ENCODE results near the gene ENTPD3.
A peak's percentile ranks its signal among the peaks of the same experiment; 100 is the strongest.

ENTPD3 gene

GRCh38 chr3:40427045-40427669 is 40.2 kb downstream of the ENTPD3 start:
- Mint-ChIP-seq H3K4me3 (no peak overlapping the region), H3K4me1 (peaks cover 8% of the 10 kb centered on the region), H3K9me3 (no peaks in the 10 kb centered on the region), H3K36me3 (no peaks in the 10 kb centered on the region), H3K27me3 (peaks cover 14% of the 10 kb centered on the region), H3K27ac (no peak overlapping the region)
- no peak for DNase-seq
- CTCF ChIA-PET: no interaction called here

GRCh38 chr3:40432793-40433192 is 45.8 kb downstream of the ENTPD3 start:
- H3K27ac Mint-ChIP-seq: no peak overlapping the region
- DNase-seq: no peak
- no peaks in the 10 kb centered on the region for H3K36me3 Mint-ChIP-seq
- H3K9me3 Mint-ChIP-seq: no peaks in the 10 kb centered on the region
- CTCF ChIA-PET: no interaction called here
- peaks cover 6% of the 10 kb centered on the region for H3K27me3 Mint-ChIP-seq
- H3K4me1 Mint-ChIP-seq: no peaks in the 10 kb centered on the region
- no peak overlapping the region for H3K4me3 Mint-ChIP-seq

DNA sequence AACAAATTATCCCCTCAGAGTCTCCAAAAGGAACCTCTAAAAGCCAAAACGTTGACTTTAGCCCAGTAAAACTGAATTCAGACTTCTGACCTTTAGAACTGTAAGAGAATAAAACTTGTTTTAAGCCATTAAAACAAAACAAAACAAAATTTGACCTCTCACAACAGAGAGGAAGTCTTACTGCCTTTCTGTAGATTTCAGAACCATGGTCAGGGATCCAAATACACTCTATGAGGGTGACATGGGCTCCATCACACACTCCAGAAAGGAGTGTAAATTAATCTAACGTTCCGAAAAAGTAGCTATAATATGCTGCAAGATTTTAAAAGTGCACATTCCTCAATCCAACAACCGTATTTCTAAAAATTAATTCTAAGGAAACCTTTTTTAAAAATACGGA is 50.9 kb downstream of the ENTPD3 start:
- Mint-ChIP-seq H3K4me3 (no peak overlapping the region), H3K27ac (no peak overlapping the region), H3K4me1 (no peaks in the 10 kb centered on the region), H3K9me3 (no peaks in the 10 kb centered on the region), H3K27me3 (no peaks in the 10 kb centered on the region), H3K36me3 (no peaks in the 10 kb centered on the region)
- DNase-seq: no peak
- CTCF ChIA-PET: no interaction called here

GRCh38 chr3:40445062-40445461 is 58.1 kb downstream of the ENTPD3 start:
- no peaks in the 10 kb centered on the region for H3K27me3 Mint-ChIP-seq

GRCh38 chr3:40445880-40446279 is 58.9 kb downstream of the ENTPD3 start:
- H3K27me3 Mint-ChIP-seq: no peaks in the 10 kb centered on the region
- H3K27ac Mint-ChIP-seq: no peak overlapping the region
- H3K9me3 Mint-ChIP-seq: no peaks in the 10 kb centered on the region
- DNase-seq: no peak
- no peak overlapping the region for H3K4me3 Mint-ChIP-seq
- no peaks in the 10 kb centered on the region for H3K4me1 Mint-ChIP-seq
- no peaks in the 10 kb centered on the region for H3K36me3 Mint-ChIP-seq
- CTCF ChIA-PET: no interaction called here

More at GRCh38 chr3:40445062-40445461, 58.1 kb downstream of the ENTPD3 start:
- H3K4me3 Mint-ChIP-seq: no peak overlapping the region
- no peak for DNase-seq
- no peaks in the 10 kb centered on the region for H3K4me1 Mint-ChIP-seq
- no peaks in the 10 kb centered on the region for H3K9me3 Mint-ChIP-seq
- no peaks in the 10 kb centered on the region for H3K36me3 Mint-ChIP-seq
- no peak overlapping the region for H3K27ac Mint-ChIP-seq
- CTCF ChIA-PET: no interaction called here

DNA sequence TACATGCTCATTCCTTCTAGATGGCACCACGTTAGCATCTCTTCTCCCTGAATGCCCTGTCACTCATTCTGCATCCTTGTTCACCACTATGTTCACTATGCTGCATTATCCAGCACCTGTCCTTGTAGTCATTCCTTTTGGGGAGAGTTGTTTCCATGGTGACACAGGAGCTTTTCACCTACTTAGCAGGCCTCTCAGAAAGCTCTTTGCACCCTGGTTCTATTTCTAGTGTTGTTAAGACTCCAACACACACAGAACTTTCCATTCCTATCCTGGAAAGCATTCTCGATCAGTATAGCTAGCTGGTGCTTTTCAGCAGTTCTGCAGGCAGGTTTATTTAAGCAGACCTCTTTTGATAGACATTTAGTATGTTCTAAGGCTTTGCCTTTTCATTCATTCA is 63.5 kb downstream of the ENTPD3 start:
- Mint-ChIP-seq H3K27me3 (peaks cover 4% of the 10 kb centered on the region), H3K4me1 (peaks cover 34% of the 10 kb centered on the region), H3K27ac (no peak overlapping the region), H3K36me3 (no peaks in the 10 kb centered on the region), H3K4me3 (no peak overlapping the region), H3K9me3 (no peaks in the 10 kb centered on the region)
- CTCF ChIA-PET: no interaction called here
- no peak for DNase-seq

DNA sequence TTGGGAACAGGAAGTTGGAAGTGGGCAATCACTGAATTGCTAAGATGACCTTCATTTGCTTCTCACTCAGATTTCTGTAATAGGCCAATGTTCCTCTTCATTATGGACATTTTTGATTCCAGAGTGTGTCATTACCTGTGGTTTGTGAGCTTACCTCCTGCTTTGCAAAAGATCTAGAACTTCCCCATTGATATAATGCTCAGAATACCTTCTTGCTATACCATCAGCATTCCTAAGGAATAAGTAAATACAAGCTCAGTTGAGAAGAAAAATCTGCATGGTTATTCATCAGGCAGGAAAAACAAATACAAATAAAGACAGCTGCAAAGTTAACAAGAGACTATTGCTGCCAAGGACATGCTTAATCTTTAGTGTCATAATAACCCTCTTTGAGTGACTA is 64.6 kb downstream of the ENTPD3 start:
- Mint-ChIP-seq H3K27ac (no peak overlapping the region), H3K4me1 (peaks cover 45% of the 10 kb centered on the region), H3K36me3 (no peaks in the 10 kb centered on the region), H3K9me3 (no peaks in the 10 kb centered on the region), H3K27me3 (peaks cover 4% of the 10 kb centered on the region), H3K4me3 (peak overlapping the region; percentile 87)
- CTCF ChIA-PET: no interaction called here
- no peak for DNase-seq

DNA sequence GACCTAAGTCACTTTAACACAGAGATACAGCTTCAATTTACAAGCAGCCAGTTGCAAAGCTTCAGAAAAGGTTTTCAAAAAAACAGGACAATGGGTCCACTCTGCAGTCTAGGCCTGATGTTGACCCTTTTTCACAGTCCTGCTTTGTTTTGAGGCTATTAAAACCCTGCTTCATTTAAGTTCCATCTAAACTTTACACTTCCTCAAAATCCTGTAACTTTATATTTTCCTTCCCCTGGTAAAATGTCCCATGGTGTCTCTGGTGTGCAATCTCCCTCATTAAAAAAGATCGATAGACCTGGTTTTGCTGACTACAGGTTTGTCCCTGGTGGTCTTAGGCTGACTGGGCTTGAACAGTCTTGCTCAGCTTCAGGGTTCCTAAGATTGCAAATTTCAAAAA is 65.1 kb downstream of the ENTPD3 start:
- Mint-ChIP-seq H3K27ac (peak overlapping the region; percentile 98), H3K27me3 (peaks cover 4% of the 10 kb centered on the region), H3K9me3 (no peaks in the 10 kb centered on the region), H3K4me1 (peaks cover 49% of the 10 kb centered on the region), H3K4me3 (peak overlapping the region; percentile 87), H3K36me3 (no peaks in the 10 kb centered on the region)
- DNase-seq: no peak
- CTCF ChIA-PET: interaction anchor here (0.9 kb wide), 1 partner anchor 125 kb away, joined by 4 read pairs; no protein-coding TSS in a partner anchor

- Mint-ChIP-seq H3K9me3 (no peaks in the 10 kb centered on the region), H3K4me1 (peaks cover 50% of the 10 kb centered on the region), H3K27ac (peak overlapping the region; percentile 98), H3K27me3 (peaks cover 4% of the 10 kb centered on the region), H3K36me3 (no peaks in the 10 kb centered on the region), H3K4me3 (peak overlapping the region; percentile 87)
- CTCF ChIA-PET: interaction anchor here (0.9 kb wide), 1 partner anchor 126 kb away, joined by 4 read pairs; no protein-coding TSS in a partner anchor
- DNase-seq: no peak
These were observed 65.5 kb downstream of the ENTPD3 start for GRCh38 chr3:40452562-40452875.

- Mint-ChIP-seq H3K4me1 (peaks cover 54% of the 10 kb centered on the region), H3K27ac (peak overlapping the region; percentile 98), H3K9me3 (no peaks in the 10 kb centered on the region), H3K4me3 (peak overlapping the region; percentile 87), H3K27me3 (peaks cover 4% of the 10 kb centered on the region), H3K36me3 (peaks cover 6% of the 10 kb centered on the region)
- peak; percentile 98 for DNase-seq
- CTCF ChIA-PET: interaction anchor here (0.6 to 1.3 kb wide), 3 partner anchors 12 to 126 kb away, joined by 3 to 4 read pairs (median 3); no protein-coding TSS in a partner anchor
These were observed 66.1 kb downstream of the ENTPD3 start for GRCh38 chr3:40452876-40453730.

DNA sequence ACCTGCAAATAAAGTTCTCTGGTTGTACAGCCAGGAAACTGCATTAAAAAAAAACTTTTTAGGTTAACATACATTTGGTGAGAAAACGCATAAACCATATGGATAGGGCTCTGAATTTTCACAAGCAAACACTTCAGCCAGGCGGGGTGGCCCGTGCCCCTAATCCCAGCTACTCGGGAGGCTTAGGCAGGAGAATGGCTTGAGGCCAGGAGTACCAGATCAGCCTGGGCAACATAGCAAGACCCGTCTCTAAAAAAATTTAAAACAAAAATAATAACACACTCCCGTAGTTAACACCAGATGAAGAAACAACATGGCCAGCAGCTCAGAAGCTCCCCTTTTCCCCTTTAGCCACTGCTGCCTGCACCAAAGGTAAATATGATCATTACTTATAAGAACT is 66.9 kb downstream of the ENTPD3 start:
- peaks cover 62% of the 10 kb centered on the region for H3K4me1 Mint-ChIP-seq
- no peak for DNase-seq
- peaks cover 14% of the 10 kb centered on the region for H3K36me3 Mint-ChIP-seq
- peaks cover 4% of the 10 kb centered on the region for H3K27me3 Mint-ChIP-seq
- CTCF ChIA-PET: interaction anchor here (0.6 to 1.3 kb wide), 2 partner anchors 11 to 24 kb away, joined by 3 read pairs; no protein-coding TSS in a partner anchor
- no peaks in the 10 kb centered on the region for H3K9me3 Mint-ChIP-seq
- peak overlapping the region; percentile 87 for H3K4me3 Mint-ChIP-seq
- H3K27ac Mint-ChIP-seq: peak overlapping the region; percentile 98

DNA sequence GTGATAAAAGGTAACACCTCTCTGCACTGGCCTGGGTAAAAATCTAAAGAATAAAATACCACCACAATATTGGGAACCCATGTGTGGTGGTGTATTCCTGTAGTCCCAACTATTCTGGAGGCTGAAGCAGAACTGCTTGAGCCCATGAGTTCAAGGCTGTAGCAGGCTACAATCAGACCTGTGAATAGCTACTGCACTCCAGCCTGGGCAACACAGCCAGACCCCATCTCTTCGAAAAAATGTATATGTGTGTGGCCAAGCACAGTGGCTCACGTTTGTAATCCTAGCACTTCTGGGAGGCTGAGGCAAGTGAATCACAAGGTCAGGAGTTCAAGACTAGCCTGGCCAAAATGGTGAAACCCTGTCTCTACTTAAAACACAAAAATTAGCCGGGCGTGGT is 68.3 kb downstream of the ENTPD3 start:
- CTCF ChIA-PET: no interaction called here
- peaks cover 21% of the 10 kb centered on the region for H3K36me3 Mint-ChIP-seq
- H3K27me3 Mint-ChIP-seq: peaks cover 4% of the 10 kb centered on the region
- H3K4me3 Mint-ChIP-seq: peak overlapping the region; percentile 81
- H3K4me1 Mint-ChIP-seq: peaks cover 71% of the 10 kb centered on the region
- no peaks in the 10 kb centered on the region for H3K9me3 Mint-ChIP-seq
- no peak for DNase-seq
- H3K27ac Mint-ChIP-seq: no peak overlapping the region

- Mint-ChIP-seq H3K27ac (peak overlapping the region; percentile 90), H3K4me3 (peak overlapping the region; percentile 81), H3K36me3 (peaks cover 27% of the 10 kb centered on the region), H3K9me3 (no peaks in the 10 kb centered on the region), H3K27me3 (peaks cover 4% of the 10 kb centered on the region), H3K4me1 (peaks cover 75% of the 10 kb centered on the region)
- DNase-seq: no peak
- CTCF ChIA-PET: no interaction called here
These were observed 69.4 kb downstream of the ENTPD3 start for GRCh38 chr3:40456279-40456939.

GRCh38 chr3:40456940-40457823 is 70.2 kb downstream of the ENTPD3 start, which contains the start of gene RPL14:
Gene RPL14, plus strand, starts transcription at chr3:40457339. Its CDS starts 133 bp downstream, at chr3:40457472.
- H3K36me3 Mint-ChIP-seq: peaks cover 33% of the 10 kb centered on the region
- H3K4me3 Mint-ChIP-seq: peak within 1 kb of the TSS; percentile 81
- no peaks in the 10 kb centered on the region for H3K9me3 Mint-ChIP-seq
- H3K27ac Mint-ChIP-seq: peak within 1 kb of the TSS; percentile 94
- peaks cover 74% of the 10 kb centered on the region for H3K4me1 Mint-ChIP-seq
- H3K27me3 Mint-ChIP-seq: peaks cover 4% of the 10 kb centered on the region
- CTCF ChIA-PET: no interaction called here
- peak; percentile 97 for DNase-seq

All from activated naive CD4-positive, alpha-beta T cell treated with anti-CD3 and anti-CD28 coated beads, Interleukin-2, amount 10 ng/mL, durations not matched to agents 7 days and 5 days (primary cell).